ENCODE results near the gene SEPTIN10. TPM values are rescaled to one million over a fixed set of nuclear protein-coding genes. Genes with fewer than 3 reads are reported as not detected.
"Not testable (repeated sequence)": the region's sequence is repeated elsewhere in the genome, so short reads cannot be mapped to it uniquely, and the experiment has no call there.

SEPTIN10 gene
- total RNA-seq, 1 experiment from 2014 or later: 25.6 TPM

GRCh38 chr2:109547280-109547679, 66.5 kb downstream of the SEPTIN10 start:
- DNase-seq (ENCODE audit: low spot score): no peak

GRCh38 chr2:109545828-109546713, 67.7 kb downstream of the SEPTIN10 start:
- peak; percentile 81 for DNase-seq (ENCODE audit: low spot score)

- DNase-seq (ENCODE audit: low spot score): no peak
These were observed 71.4 kb downstream of the SEPTIN10 start for GRCh38 chr2:109542384-109542783.

- no peak for DNase-seq (ENCODE audit: low spot score)
These were observed 75.2 kb downstream of the SEPTIN10 start for GRCh38 chr2:109538546-109538945.

- DNase-seq (ENCODE audit: low spot score): peak; percentile 37
These were observed 76.1 kb downstream of the SEPTIN10 start for GRCh38 chr2:109537565-109538222.

GRCh38 chr2:109536556-109536955, 77.2 kb downstream of the SEPTIN10 start:
- DNase-seq (ENCODE audit: low spot score): not testable (repeated sequence)

GRCh38 chr2:109535217-109535946, 78.4 kb downstream of the SEPTIN10 start:
- no peak for DNase-seq (ENCODE audit: low spot score)

- no peak for DNase-seq (ENCODE audit: low spot score)
These were observed 79.9 kb downstream of the SEPTIN10 start for GRCh38 chr2:109533823-109534222.

GRCh38 chr2:109532728-109533076, 81.1 kb downstream of the SEPTIN10 start:
- DNase-seq (ENCODE audit: low spot score): no peak

- no peak for DNase-seq (ENCODE audit: low spot score)
These were observed 81.7 kb downstream of the SEPTIN10 start for GRCh38 chr2:109531896-109532727.

GRCh38 chr2:109531221-109531620, 82.5 kb downstream of the SEPTIN10 start:
- DNase-seq (ENCODE audit: low spot score): no peak

GRCh38 chr2:109530712-109531111, 83.1 kb downstream of the SEPTIN10 start:
- DNase-seq (ENCODE audit: low spot score): peak; percentile 60

- DNase-seq (ENCODE audit: low spot score): no peak
These were observed 84.0 kb downstream of the SEPTIN10 start for GRCh38 chr2:109529532-109530449.

GRCh38 chr2:109528811-109529501, 84.8 kb downstream of the SEPTIN10 start:
- DNase-seq (ENCODE audit: low spot score): no peak

- DNase-seq (ENCODE audit: low spot score): no peak
These were observed 85.7 kb downstream of the SEPTIN10 start for GRCh38 chr2:109527846-109528705.

GRCh38 chr2:109527079-109527478, 86.7 kb downstream of the SEPTIN10 start:
- DNase-seq (ENCODE audit: low spot score): no peak

- DNase-seq (ENCODE audit: low spot score): no peak
These were observed 87.3 kb downstream of the SEPTIN10 start for GRCh38 chr2:109526442-109526970.

GRCh38 chr2:109525836-109526235, 87.9 kb downstream of the SEPTIN10 start:
- DNase-seq (ENCODE audit: low spot score): no peak
